Effector memory CD8-positive, alpha-beta T cell (primary cell): ENCODE data around the gene DENND1A.

Experiments
- ATAC-seq: fragments of 150-1000 bp; cut with Tn5 transposase; replicated peaks from 2 replicates; pipeline ENCODE4 v1.10.0; 2021; ENCODE audit warnings: mild to moderate bottlenecking, moderate library complexity
- DNase-seq, 3 experiments: peaks; one replicate each; pipeline ENCODE4 v3.0.0; 2021
- H3K27ac Mint-ChIP-seq, 2 donors: one replicate each; pipeline ENCODE4 v1.8.0; 2022; ENCODE audit warnings: mild to moderate bottlenecking in 2 of 2, mixed read lengths in 2 of 2, moderate library complexity in 2 of 2
- H3K27me3 Mint-ChIP-seq, 2 donors: one replicate each; pipeline ENCODE4 v1.8.0; 2022; ENCODE audit warnings: mixed read lengths in 2 of 2
- H3K36me3 Mint-ChIP-seq: one replicate; pipeline ENCODE4 v1.8.0; 2022; ENCODE audit warnings: mild to moderate bottlenecking, moderate library complexity, mixed read lengths; ENCODE audit not compliant: insufficient read depth
- H3K4me1 Mint-ChIP-seq, 2 donors: one replicate each; pipeline ENCODE4 v1.8.0; 2022; ENCODE audit warnings: low read depth in 2 of 2, mixed read lengths in 2 of 2
- H3K4me3 Mint-ChIP-seq, 2 donors: one replicate each; pipeline ENCODE4 v1.8.0; 2022; ENCODE audit warnings: mild to moderate bottlenecking in 2 of 2, mixed read lengths in 2 of 2, moderate library complexity in 2 of 2
- H3K9me3 Mint-ChIP-seq, 2 donors: one replicate each; pipeline ENCODE4 v1.8.0; 2022; ENCODE audit warnings: mixed read lengths in 2 of 2

Gene DENND1A

GRCh38 chr9:123348317-123348992, 581.5 kb downstream of the DENND1A start:
- no peaks in the 10 kb centered on the region for H3K9me3 Mint-ChIP-seq
- peaks cover 0 to 5% of the 10 kb centered on the region in 2 donors for H3K4me1 Mint-ChIP-seq
- no peak overlapping the region for H3K27ac Mint-ChIP-seq
- H3K27me3 Mint-ChIP-seq = peaks cover 19 to 25% of the 10 kb centered on the region in 2 donors
- DNase-seq (no peak), ATAC-seq (no peak)
- H3K4me3 Mint-ChIP-seq = no peak overlapping the region
- no peaks in the 10 kb centered on the region for H3K36me3 Mint-ChIP-seq

GRCh38 chr9:123347289-123348060, 582.5 kb downstream of the DENND1A start:
- H3K4me3 Mint-ChIP-seq = no peak overlapping the region
- no peak for ATAC-seq
- no peak overlapping the region for H3K27ac Mint-ChIP-seq
- no peaks in the 10 kb centered on the region for H3K9me3 Mint-ChIP-seq
- H3K4me1 Mint-ChIP-seq = peaks cover 0 to 5% of the 10 kb centered on the region in 2 donors
- H3K27me3 Mint-ChIP-seq = peaks cover 15% of the 10 kb centered on the region in 2 donors
- no peaks in the 10 kb centered on the region for H3K36me3 Mint-ChIP-seq
- DNase-seq = no peak

GRCh38 chr9:123346826-123347225, 583.1 kb downstream of the DENND1A start:
- Mint-ChIP-seq H3K4me1 (peaks cover 0 to 5% of the 10 kb centered on the region in 2 donors), H3K27me3 (peaks cover 11 to 13% of the 10 kb centered on the region in 2 donors), H3K9me3 (no peaks in the 10 kb centered on the region), H3K36me3 (no peaks in the 10 kb centered on the region), H3K4me3 (no peak overlapping the region), H3K27ac (no peak overlapping the region)
- DNase-seq (no peak), ATAC-seq (no peak)

- ATAC-seq = no peak
- H3K4me1 Mint-ChIP-seq = peaks cover 2 to 5% of the 10 kb centered on the region in 2 donors
Observed at GRCh38 chr9:123346026-123346425, 583.9 kb downstream of the DENND1A start.

GRCh38 chr9:123345567-123345955, 584.4 kb downstream of the DENND1A start:
- ATAC-seq (no peak), DNase-seq (no peak)
- no peak overlapping the region for H3K4me3 Mint-ChIP-seq
- H3K27me3 Mint-ChIP-seq = peaks cover 3 to 5% of the 10 kb centered on the region in 2 donors
- H3K27ac Mint-ChIP-seq = no peak overlapping the region
- H3K36me3 Mint-ChIP-seq = no peaks in the 10 kb centered on the region
- peaks cover 6 to 8% of the 10 kb centered on the region in 2 donors for H3K4me1 Mint-ChIP-seq
- no peaks in the 10 kb centered on the region for H3K9me3 Mint-ChIP-seq

More at GRCh38 chr9:123346026-123346425, 583.9 kb downstream of the DENND1A start:
- Mint-ChIP-seq H3K36me3 (no peaks in the 10 kb centered on the region), H3K9me3 (no peaks in the 10 kb centered on the region), H3K27me3 (peaks cover 7 to 10% of the 10 kb centered on the region in 2 donors), H3K27ac (no peak overlapping the region), H3K4me3 (no peak overlapping the region)
- DNase-seq = no peak

- DNase-seq (no peak), ATAC-seq (no peak)
- Mint-ChIP-seq H3K27me3 (no peaks in the 10 kb centered on the region), H3K9me3 (no peaks in the 10 kb centered on the region), H3K36me3 (peaks cover 3% of the 10 kb centered on the region), H3K4me1 (peaks cover 13 to 18% of the 10 kb centered on the region in 2 donors), H3K27ac (no peak overlapping the region), H3K4me3 (no peak overlapping the region)
Observed at GRCh38 chr9:123344192-123344949, 585.6 kb downstream of the DENND1A start.

GRCh38 chr9:123343443-123344191, 586.3 kb downstream of the DENND1A start:
- Mint-ChIP-seq H3K4me1 (peaks cover 20 to 25% of the 10 kb centered on the region in 2 donors), H3K4me3 (no peak overlapping the region), H3K27me3 (no peaks in the 10 kb centered on the region), H3K36me3 (peaks cover 4% of the 10 kb centered on the region), H3K27ac (no peak overlapping the region), H3K9me3 (no peaks in the 10 kb centered on the region)
- no peak for DNase-seq
- ATAC-seq = no peak

DNA sequence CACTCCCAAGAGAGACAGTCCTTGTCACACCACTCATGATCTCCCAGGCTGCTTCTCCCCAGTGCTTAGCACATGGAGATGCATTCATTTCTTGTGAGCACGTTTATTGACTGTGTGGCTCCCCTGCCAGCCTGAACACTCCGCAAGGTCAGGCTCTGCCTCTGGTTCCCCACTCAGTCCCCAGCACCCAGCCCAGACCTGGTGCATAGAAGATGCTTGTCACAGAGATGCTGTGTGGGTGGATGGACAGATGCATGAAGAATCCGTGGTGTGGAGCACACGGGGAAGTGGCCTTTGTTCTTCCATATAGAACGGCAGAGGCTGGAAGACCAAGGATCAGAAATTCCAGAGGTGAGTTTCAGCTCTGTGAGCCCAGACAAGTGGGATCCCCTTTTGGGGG, 587.7 kb downstream of the DENND1A start:
- Mint-ChIP-seq H3K36me3 (peaks cover 4% of the 10 kb centered on the region), H3K4me1 (peaks cover 24 to 25% of the 10 kb centered on the region in 2 donors), H3K9me3 (no peaks in the 10 kb centered on the region), H3K27me3 (no peaks in the 10 kb centered on the region), H3K4me3 (no peak overlapping the region), H3K27ac (no peak overlapping the region)
- ATAC-seq (no peak), DNase-seq (no peak)

GRCh38 chr9:123341816-123342215, 588.1 kb downstream of the DENND1A start:
- no peaks in the 10 kb centered on the region for H3K27me3 Mint-ChIP-seq
- H3K4me1 Mint-ChIP-seq = peaks cover 24 to 25% of the 10 kb centered on the region in 2 donors
- H3K4me3 Mint-ChIP-seq = no peak overlapping the region
- H3K9me3 Mint-ChIP-seq = no peaks in the 10 kb centered on the region
- peaks cover 4% of the 10 kb centered on the region for H3K36me3 Mint-ChIP-seq
- no peak for ATAC-seq
- DNase-seq = no peak
- peak overlapping the region in 1 of 2 donors; percentile 92 for H3K27ac Mint-ChIP-seq

- peak overlapping the region; percentile 92 to 93 for H3K27ac Mint-ChIP-seq
- H3K9me3 Mint-ChIP-seq = no peaks in the 10 kb centered on the region
- ATAC-seq = peak; percentile 59
- peaks cover 24 to 25% of the 10 kb centered on the region in 2 donors for H3K4me1 Mint-ChIP-seq
- H3K4me3 Mint-ChIP-seq = peak overlapping the region; percentile 83 to 84
- H3K36me3 Mint-ChIP-seq = peaks cover 4% of the 10 kb centered on the region
- H3K27me3 Mint-ChIP-seq = no peaks in the 10 kb centered on the region
- DNase-seq = peak in 2 of 3 experiments; percentile 7 to 24
Observed at GRCh38 chr9:123339666-123340510, 590.0 kb downstream of the DENND1A start.

DNA sequence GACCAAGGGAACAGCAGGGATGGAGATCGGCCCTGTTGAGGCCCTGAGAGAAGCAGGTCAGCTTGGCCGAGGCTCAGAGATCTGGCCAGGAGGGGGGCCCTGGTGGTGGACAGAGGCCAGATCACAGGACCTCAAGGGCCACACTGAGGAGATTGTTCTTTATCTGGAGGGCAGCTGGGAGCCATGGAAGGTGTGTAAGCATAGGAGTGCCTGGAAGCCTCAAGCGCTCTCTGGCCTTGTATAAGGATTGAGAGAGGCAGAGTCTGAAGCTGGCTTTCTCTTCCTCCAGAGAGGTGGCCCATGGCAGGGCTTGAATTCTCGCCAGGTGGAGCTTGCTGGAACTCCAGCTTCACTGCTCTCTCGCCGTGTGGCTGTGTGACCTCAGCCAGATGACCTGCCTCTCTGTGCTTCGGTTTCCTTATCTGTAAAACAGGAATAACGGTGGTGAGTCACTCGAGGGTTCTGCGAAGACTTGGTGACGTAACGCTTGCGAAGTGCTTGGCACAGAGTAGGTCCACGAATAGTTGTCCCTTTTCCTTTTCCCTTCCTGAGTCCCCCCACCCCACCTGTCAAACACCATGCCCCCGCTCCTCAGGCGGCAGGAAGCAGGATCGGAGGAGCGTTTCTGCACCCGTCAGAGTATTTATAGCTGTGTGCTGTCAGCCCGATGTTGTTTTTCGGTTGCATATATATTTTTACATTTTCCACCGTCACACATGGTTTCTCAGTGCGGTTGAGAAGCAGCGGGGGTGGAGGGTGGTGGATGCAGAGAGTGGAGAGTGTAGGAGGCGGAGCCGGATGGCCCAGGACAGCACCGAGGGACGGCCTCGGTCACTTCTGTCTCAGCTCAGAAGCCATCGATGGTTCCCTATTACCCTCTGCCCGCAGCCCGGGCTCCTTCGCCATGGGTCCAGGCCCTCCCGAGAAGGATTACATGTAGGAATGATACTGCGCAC, 590.9 kb downstream of the DENND1A start:
- Mint-ChIP-seq H3K27ac (peak overlapping the region; percentile 92 to 93), H3K9me3 (no peaks in the 10 kb centered on the region), H3K36me3 (peaks cover 4% of the 10 kb centered on the region), H3K27me3 (no peaks in the 10 kb centered on the region), H3K4me3 (peak overlapping the region; percentile 83 to 84), H3K4me1 (peaks cover 24 to 25% of the 10 kb centered on the region in 2 donors)
- DNase-seq = peak; percentile 18 to 48 (median 22)
- peak; percentile 78 for ATAC-seq
